Adrenal gland (tissue), 12 donors: ENCODE results near the gene RNF4. TPM values are rescaled to one million over a fixed set of nuclear protein-coding genes. Genes with fewer than 3 reads are reported as not detected.

ENCODE experiments used
- DNase-seq, 7 donors: peaks; one replicate each; pipeline ENCODE4 v3.0.0-alpha.2; 2019 to 2020
- H3K27ac ChIP-seq, 5 donors: fragments of 200-600 bp; sonication (generic) in 4 of 5; 1 replicate in 3 of 5; 2 replicates in 2 of 5; pipeline versions ENCODE4 v1.5.1 to v1.8.0; 2016 to 2020; ENCODE audit warnings: mild to moderate bottlenecking in 1 of 5
- H3K27me3 ChIP-seq: fragments of 200-600 bp; 2 replicates; pipeline ENCODE4 v1.8.0; 2021
- H3K36me3 ChIP-seq, 2 donors: fragments of 200-600 bp; replicated peaks in 1 of 2; 1 replicate in 1 of 2; 2 replicates in 1 of 2; pipeline versions ENCODE4 v1.5.1 to v1.8.0; 2018 to 2022
- H3K4me1 ChIP-seq, 2 donors: fragments of 200-600 bp; replicated peaks in 1 of 2; 1 replicate in 1 of 2; 2 replicates in 1 of 2; pipeline versions ENCODE4 v1.5.1 to v1.8.0; 2018 to 2021
- H3K4me3 ChIP-seq, 4 donors: fragments of 200-600 bp; sonication (generic) in 3 of 4; one replicate each; pipeline ENCODE4 v1.5.1; 2016 to 2018
- H3K9me3 ChIP-seq, 3 donors: fragments of 200-600 bp; sonication (generic) in 1 of 3; replicated peaks in 1 of 3; 1 replicate in 2 of 3; 2 replicates in 1 of 3; pipeline versions ENCODE4 v1.5.1 to v1.8.0; 2016 to 2021
- CTCF ChIP-seq, 6 experiments: fragments of 450-650 bp in 4 of 6; fragments of 200-600 bp in 2 of 6; sonication (generic) in 1 of 6; IDR thresholded peaks; 1 replicate in 5 of 6; 2 replicates in 1 of 6; pipeline versions ENCODE4 v1.5.1 to v1.8.0; 2016 to 2021; ENCODE audit warnings: antibody characterized with exemption in 6 of 6, mild to moderate bottlenecking in 2 of 6, moderate library complexity in 1 of 6
- POLR2A ChIP-seq, 2 donors: fragments of 450-650 bp; IDR thresholded peaks; one replicate each; pipeline ENCODE4 v1.6.1; 2017; ENCODE audit warnings: antibody characterized with exemption in 2 of 2, mild to moderate bottlenecking in 2 of 2, moderate library complexity in 1 of 2
- WGBS, 4 donors: extraction: QIAGEN DNeasy Blood & Tissue Kit in 2 of 4; methylation state at CpG; one replicate each; pipeline versions ENCODE4 v1.1.5 to v1.1.7; 2013 to 2017; 5-methylcytosine and 5-hydroxymethylcytosine counted together
- intact Hi-C, 2 donors: fragments of 100-400 bp; cut with DNase I; formaldehyde crosslinking; loops; one replicate each; pipeline versions ENCODE4 v1.14.1 to v1.15.0; 2022 to 2023
- polyA plus RNA-seq, 3 donors: library from polyadenylated mRNA; stranded (reverse); fragments of 200-250 nt in 2 of 3; fragments of 350-450 nt in 1 of 3; fragmentation: Illumina TruSeq in 1 of 3; extraction: RNeasy Lipid Tissue Mini Kit (QIAGEN cat#74804) in 1 of 3; gene quantifications; one replicate each; pipeline ENCODE4 v1.2.3, GENCODE V29; 2013 to 2014
- total RNA-seq, 9 donors: library from RNA; depleted of rRNA in 4 of 9; stranded (reverse); fragments of >200 nt in 4 of 9; fragments of 120-200 nt in 1 of 9; fragmentation: NEBNext Ultra II Directional in 1 of 9; extraction: Animal tissue kit (Norgen Biotek cat#: 25700) in 1 of 9; gene quantifications; one replicate each; pipeline versions ENCODE4 v1.1.0 to v1.2.4, GENCODE V29; 2013 to 2023
- donor health status: healthy with polysubstance abuse.
- donor health status: Bipolar disorder and iron deficiency.
- donor health status: DM: yes; HTN: yes; CAD: no.
- donor health status: DM: no; HTN: no; CAD: no.
- donor health status: DM: no; HTN: no; CAD: no.
- donor health status: DM: yes; HTN: yes; CAD: no.

The RNF4 gene
- total and polyA plus RNA-seq, 12 donors: 14.5 to 84.1 (median 49.9) TPM

- 80 to 90% (median 83%) methylated on average over 4 to 10 of the region's 10 CpGs for WGBS, 4 donors
- intact Hi-C loops: no loop called here
- Histone ChIP-seq H3K4me3 (no peak overlapping the region), H3K27me3 (no peaks in the 10 kb centered on the region), H3K9me3 (no peaks in the 10 kb centered on the region), H3K27ac (no peak overlapping the region), H3K4me1 (no peaks in the 10 kb centered on the region), H3K36me3 (no peaks in the 10 kb centered on the region)
- no peak for TF ChIP-seq POLR2A (IDR thresholded peaks at IDR 0.05)
- TF ChIP-seq CTCF (IDR thresholded peaks at IDR 0.05): no peak
- DNase-seq: no peak
These were observed 17.8 kb upstream of the RNF4 start for GRCh38 chr4:2451036-2451520.

GRCh38 chr4:2451821-2452785, 16.8 kb upstream of the RNF4 start:
- intact Hi-C loops: no loop called here
- Histone ChIP-seq H3K4me1 (no peaks in the 10 kb centered on the region), H3K27me3 (no peaks in the 10 kb centered on the region), H3K27ac (no peak overlapping the region), H3K36me3 (no peaks in the 10 kb centered on the region), H3K9me3 (no peaks in the 10 kb centered on the region), H3K4me3 (no peak overlapping the region)
- DNase-seq: no peak
- TF ChIP-seq CTCF (IDR thresholded peaks at IDR 0.05): no peak
- no peak for TF ChIP-seq POLR2A (IDR thresholded peaks at IDR 0.05)
- 78 to 89% (median 87%) methylated on average over 15 to 25 of the region's 25 CpGs for WGBS, 4 donors

GRCh38 chr4:2457481-2458295, 11.2 kb upstream of the RNF4 start:
- no peak overlapping the region for H3K27ac ChIP-seq
- no peaks in the 10 kb centered on the region for H3K9me3 ChIP-seq
- H3K4me1 ChIP-seq: peaks cover 6 to 9% of the 10 kb centered on the region in 2 donors
- 82 to 92% (median 83%) methylated on average over 22 to 24 of the region's 24 CpGs for WGBS, 4 donors
- DNase-seq: no peak
- no peak overlapping the region for H3K4me3 ChIP-seq
- no peaks in the 10 kb centered on the region for H3K36me3 ChIP-seq
- no peaks in the 10 kb centered on the region for H3K27me3 ChIP-seq
- intact Hi-C loops: no loop called here
- TF ChIP-seq POLR2A (IDR thresholded peaks at IDR 0.05) (no peak), CTCF (IDR thresholded peaks at IDR 0.05) (no peak)
